H1 (cell line): ENCODE measurements around the gene FARS2. TPM values are rescaled to one million over a fixed set of nuclear protein-coding genes. Genes with fewer than 3 reads are reported as not detected.
A peak's percentile ranks its signal among the peaks of the same experiment; 100 is the strongest.

Experiments
- CTCF ChIA-PET: fragments of 300-600 bp; sonication (Branson Sonifier 250); formaldehyde crosslinking; loops from one replicate; lab custom pipeline; 2021; ENCODE audit not compliant: partially characterized antibody; lab: Charles Lee
- POLR2A ChIA-PET: fragments of 300-600 bp; sonication (Branson Sonifier 250); formaldehyde crosslinking; loops from one replicate; lab custom pipeline; 2021; ENCODE audit warnings: inconsistent platforms; ENCODE audit not compliant: partially characterized antibody; lab: Charles Lee
- DNase-seq, 2 experiments: peaks; one replicate each; pipeline versions ENCODE4 v3.0.0 to v3.0.0-alpha.2; 2010 to 2022; ENCODE audit warnings: low spot score in 2 of 2, low read depth in 1 of 2, mixed read lengths in 1 of 2
- FAIRE-seq: peaks from 2 replicates; lab custom pipeline; 2011; peaks lifted over from hg19 to GRCh38; lab: Jason Lieb, UNC
- H2AFZ ChIP-seq: 2 replicates; pipeline ENCODE4 v1.8.1; 2012; ENCODE audit warnings: low read length, inconsistent platforms
- H2AK5ac ChIP-seq: 2 replicates; pipeline ENCODE4 v1.6.1; 2013; ENCODE audit warnings: low read depth, low read length
- H2BK120ac ChIP-seq: replicated peaks from 2 replicates; pipeline ENCODE3; 2013; ENCODE audit warnings: low read depth, low read length, inconsistent platforms
- H2BK12ac ChIP-seq: 2 replicates; pipeline ENCODE4 v1.6.1; 2013; ENCODE audit warnings: low read depth, low read length
- H2BK15ac ChIP-seq: 2 replicates; pipeline ENCODE4 v1.6.1; 2013; ENCODE audit warnings: low read length
- H2BK20ac ChIP-seq: 2 replicates; pipeline ENCODE4 v1.6.1; 2013; ENCODE audit warnings: low read length
- H2BK5ac ChIP-seq: 2 replicates; pipeline ENCODE4 v1.6.1; 2013; ENCODE audit warnings: low read depth, low read length
- H3K14ac ChIP-seq: 2 replicates; pipeline ENCODE4 v1.6.1; 2013; ENCODE audit warnings: inconsistent platforms; ENCODE audit not compliant: insufficient read length
- H3K18ac ChIP-seq: 2 replicates; pipeline ENCODE4 v1.6.1; 2013; ENCODE audit warnings: low read length; ENCODE audit errors: extremely low read depth
- H3K23ac ChIP-seq: 2 replicates; pipeline ENCODE4 v1.6.1; 2013; ENCODE audit warnings: inconsistent platforms; ENCODE audit not compliant: insufficient read length
- H3K23me2 ChIP-seq: 2 replicates; pipeline ENCODE4 v1.6.1; 2013; ENCODE audit warnings: low read depth, low read length
- H3K27ac ChIP-seq: 2 replicates; pipeline ENCODE4 v1.6.1; 2011; ENCODE audit warnings: low read depth, low read length, inconsistent platforms
- H3K27me3 ChIP-seq, 4 experiments: replicated peaks in 1 of 4; 1 replicate in 1 of 4; 2 replicates in 3 of 4; pipeline versions ENCODE4 v1.6.1 to v1.8.1; 2011 to 2013; ENCODE audit warnings: low read length in 3 of 4, mild to moderate bottlenecking in 3 of 4, inconsistent platforms in 2 of 4, mixed read lengths in 2 of 4, moderate library complexity in 1 of 4; ENCODE audit not compliant: control insufficient read depth in 3 of 4, insufficient read depth in 3 of 4; ENCODE audit errors: extremely low read depth in 1 of 4
- H3K36me3 ChIP-seq, 4 experiments: 2 replicates each; pipeline versions ENCODE4 v1.6.1 to v1.8.1; 2011 to 2013; ENCODE audit warnings: mild to moderate bottlenecking in 4 of 4, low read length in 3 of 4, moderate library complexity in 2 of 4, control low read depth in 1 of 4, inconsistent platforms in 1 of 4; ENCODE audit not compliant: insufficient read depth in 4 of 4, control insufficient read depth in 2 of 4
- H3K4ac ChIP-seq: replicated peaks from 2 replicates; pipeline ENCODE3; 2013; ENCODE audit warnings: low read length, low read depth, mixed read lengths, inconsistent platforms; ENCODE audit not compliant: insufficient read length
- H3K4me1 ChIP-seq, 4 experiments: replicated peaks in 1 of 4; 1 replicate in 1 of 4; 2 replicates in 3 of 4; pipeline versions ENCODE4 v1.6.1 to v1.8.1; 2011 to 2013; ENCODE audit warnings: low read length in 3 of 4, inconsistent platforms in 2 of 4, mixed read lengths in 1 of 4; ENCODE audit not compliant: insufficient read depth in 4 of 4, control insufficient read depth in 3 of 4
- H3K4me2 ChIP-seq, 2 experiments: 2 replicates each; pipeline versions ENCODE4 v1.6.1 to v1.8.1; 2011 to 2013; ENCODE audit warnings: low read depth in 2 of 2, low read length in 2 of 2, control low read depth in 1 of 2, inconsistent platforms in 1 of 2, mild to moderate bottlenecking in 1 of 2; ENCODE audit not compliant: insufficient read depth in 1 of 2
- H3K4me3 ChIP-seq, 4 experiments: fragments of 200-600, 300-600 bp in 1 of 4; sonication (generic), shearing (Covaris generic), sonication (Bioruptor Twin) in 1 of 4; 2 replicates each; pipeline versions ENCODE4 v1.5.1 to v1.8.1; 2011 to 2016; ENCODE audit warnings: low read length in 4 of 4, low read depth in 3 of 4, control low read depth in 2 of 4, inconsistent platforms in 2 of 4, mild to moderate bottlenecking in 2 of 4, mixed read lengths in 1 of 4, moderate library complexity in 1 of 4; ENCODE audit not compliant: insufficient read depth in 2 of 4; ENCODE audit errors: extremely low read depth in 1 of 4
- H3K56ac ChIP-seq: replicated peaks from 2 replicates; pipeline ENCODE3; 2013; ENCODE audit warnings: low read depth, mild to moderate bottlenecking, mixed read lengths, low read length, inconsistent platforms; ENCODE audit not compliant: insufficient read length
- H3K79me1 ChIP-seq: 2 replicates; pipeline ENCODE4 v1.6.1; 2013; ENCODE audit warnings: low read depth, low read length, control low read depth
- H3K79me2 ChIP-seq, 2 experiments: 2 replicates each; pipeline versions ENCODE4 v1.6.1 to v1.8.1; 2012 to 2013; ENCODE audit warnings: low read length in 2 of 2, mild to moderate bottlenecking in 2 of 2, inconsistent platforms in 1 of 2; ENCODE audit not compliant: insufficient read depth in 2 of 2, control insufficient read depth in 1 of 2
- H3K9ac ChIP-seq, 4 experiments: replicated peaks in 1 of 4; 1 replicate in 1 of 4; 2 replicates in 3 of 4; pipeline versions ENCODE4 v1.6.1 to v1.8.1; 2011 to 2013; ENCODE audit warnings: low read depth in 3 of 4, low read length in 3 of 4, control low read depth in 2 of 4, mild to moderate bottlenecking in 2 of 4, moderate library complexity in 2 of 4, inconsistent platforms in 1 of 4; ENCODE audit errors: extremely low read depth in 1 of 4
- H3K9me3 ChIP-seq, 2 experiments: 2 replicates each; pipeline versions ENCODE4 v1.6.1 to v1.8.1; 2012 to 2013; ENCODE audit warnings: mild to moderate bottlenecking in 2 of 2, moderate library complexity in 2 of 2, control low read depth in 1 of 2, inconsistent platforms in 1 of 2, low read depth in 1 of 2, low read length in 1 of 2, mixed read lengths in 1 of 2; ENCODE audit not compliant: insufficient read depth in 2 of 2
- H4K20me1 ChIP-seq, 2 experiments: replicated peaks in 1 of 2; 2 replicates each; pipeline versions ENCODE3 to v1.8.1; 2011 to 2013; ENCODE audit warnings: inconsistent platforms in 2 of 2, low read length in 2 of 2, mild to moderate bottlenecking in 1 of 2; ENCODE audit not compliant: insufficient read depth in 2 of 2, control insufficient read depth in 1 of 2
- H4K5ac ChIP-seq: 2 replicates; pipeline ENCODE4 v1.6.1; 2013; ENCODE audit warnings: low read length, low read depth, mixed read lengths, inconsistent platforms; ENCODE audit not compliant: insufficient read length
- H4K8ac ChIP-seq: 2 replicates; pipeline ENCODE4 v1.8.0; 2013; ENCODE audit warnings: mild to moderate bottlenecking, moderate library complexity, low read length, inconsistent platforms; ENCODE audit not compliant: insufficient read depth; ENCODE audit errors: extremely low read depth
- H4K91ac ChIP-seq: replicated peaks from 2 replicates; pipeline ENCODE3; 2013; ENCODE audit warnings: low read length, mixed read lengths, inconsistent platforms; ENCODE audit not compliant: insufficient read length
- GTF2F1 ChIP-seq: IDR thresholded peaks from 2 replicates; pipeline ENCODE4 v1.6.1; 2012; ENCODE audit warnings: low read depth, low read length, improper control_type of control experiment, borderline replicate concordance
- WGBS, 2 experiments: shearing (Covaris generic) in 1 of 2; methylation state at CpG; one replicate each; pipeline versions ENCODE4 v1.1.6 to v1.1.7; 2013 to 2015; ENCODE audit warnings: low lambda C conversion rate in 2 of 2, mixed read lengths in 2 of 2, inconsistent platforms in 1 of 2, low coverage in 1 of 2, missing lambda C conversion rate in 1 of 2; ENCODE audit not compliant: insufficient replicate concordance in 2 of 2, insufficient coverage in 1 of 2, insufficient read length in 1 of 2; ENCODE audit errors: extremely low coverage in 1 of 2, missing lambda C conversion rate in 1 of 2; 5-methylcytosine and 5-hydroxymethylcytosine counted together
- polyA plus RNA-seq, 7 experiments: library from polyadenylated mRNA; depleted of rRNA in 3 of 7; stranded (reverse) in 5 of 7; unstranded in 2 of 7; fragments of >200 nt in 5 of 7; fragments of 200-250 nt in 2 of 7; gene quantifications; 1 replicate in 5 of 7; 2 replicates in 1 of 7; 4 replicates in 1 of 7; pipeline versions ENCODE4 v1.2.1 to v1.2.3, GENCODE V29; 2011 to 2013; ENCODE audit warnings: missing spikeins in 2 of 7, mixed read lengths in 2 of 7
- total RNA-seq: library from RNA; stranded (reverse); fragmentation: NEBNext Ultra II Directional; extraction: Animal tissue kit (Norgen Biotek cat#: 25700); gene quantifications from 2 replicates; pipeline ENCODE4 v1.2.1, GENCODE V29; 2021

The FARS2 gene
- total and polyA plus RNA-seq, 2 of the 8 experiments (the other 6 are each of a cell fraction or from before 2014, with no cell fraction given) = 11.7 to 14.4 TPM

GRCh38 chr6:5469101-5469846 is 208.0 kb downstream of the FARS2 start:
- FAIRE-seq = no peak

More at GRCh38 chr6:5469101-5469846, 208.0 kb downstream of the FARS2 start:
- Histone ChIP-seq H2BK120ac (no peak overlapping the region), H3K23me2 (no peaks in the 10 kb centered on the region), H2AFZ (no peak overlapping the region), H2BK12ac (peak overlapping the region; percentile 65; the same call in 1 of the 2 replicates), H3K23ac (no peak overlapping the region), H3K36me3 (no peaks in the 10 kb centered on the region), H3K4me1 (peaks cover 7 to 27% (median 16%) of the 10 kb centered on the region in 4 experiments; a peak in 5 of 7 replicates), H3K9me3 (no peaks in the 10 kb centered on the region), H2BK5ac (peak overlapping the region; percentile 44; the same call in 1 of the 2 replicates), H4K20me1 (no peaks in the 10 kb centered on the region), H3K18ac (0 out of 2 replicates have a peak overlapping the region, but pooled peaks have one; percentile 21), H3K4me3 (no peak overlapping the region), H3K56ac (no peak overlapping the region), H3K14ac (no peak overlapping the region), H3K79me2 (no peaks in the 10 kb centered on the region), H4K8ac (no peak overlapping the region), H3K27ac (no peak overlapping the region), H3K27me3 (no peaks in the 10 kb centered on the region), H3K79me1 (no peaks in the 10 kb centered on the region; the same call in 1 of the 2 replicates), H3K4ac (no peak overlapping the region), H4K5ac (no peak overlapping the region), H3K9ac (no peak overlapping the region), H2BK15ac (0 out of 2 replicates have a peak overlapping the region, but pooled peaks have one; percentile 25), H3K4me2 (no peak overlapping the region), H4K91ac (no peak overlapping the region), H2AK5ac (no peak overlapping the region), H2BK20ac (no peak overlapping the region)
- no peak for DNase-seq
- no peak for TF ChIP-seq GTF2F1
- ChIA-PET POLR2A (no interaction called here), CTCF (interaction anchor here (0.8 to 4.0 kb wide), 11 partner anchors 9 to 531 kb away, joined by 3 to 36 read pairs (median 5); no protein-coding TSS in a partner anchor)
- WGBS, 2 experiments = 71 to 100% methylated on average over 2 to 14 of the region's 14 CpGs
